ENCODE measurements around the gene CACNA1H.
"Not testable (repeated sequence)": the region's sequence is repeated elsewhere in the genome, so short reads cannot be mapped to it uniquely, and the experiment has no call there.

The CACNA1H gene

DNA sequence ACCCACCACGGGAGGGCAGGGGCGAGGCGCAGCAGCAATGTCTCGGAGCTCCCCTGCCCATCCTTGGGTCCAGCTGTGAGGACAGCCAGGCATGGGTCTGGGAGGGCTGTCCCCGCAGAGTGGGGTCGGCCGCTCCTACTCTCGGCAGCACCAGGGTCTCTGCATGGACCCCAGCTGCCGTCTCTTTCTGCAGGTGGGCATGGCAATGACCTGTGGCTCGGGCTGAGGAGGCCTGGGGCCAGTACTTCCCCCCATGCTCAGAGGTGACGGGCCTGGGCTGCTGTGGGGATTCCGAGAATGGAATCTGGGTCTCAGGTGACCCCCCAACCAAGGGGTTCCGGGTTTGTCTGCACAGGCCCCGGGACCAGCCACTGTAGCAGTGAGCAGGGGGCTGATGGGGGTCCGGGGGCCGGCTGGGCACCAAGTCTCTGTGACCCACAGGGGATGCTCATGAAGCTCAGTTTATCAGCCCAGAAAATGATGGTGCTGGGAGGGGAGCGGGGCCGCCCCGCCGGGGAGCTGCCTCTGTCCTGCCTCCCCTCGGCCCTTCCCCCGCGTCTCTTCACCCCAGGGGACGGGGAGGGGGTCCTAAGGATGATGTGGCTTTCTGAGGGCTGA is 23.5 kb downstream of the CACNA1H start:
- DNase-seq, result no peak

DNA sequence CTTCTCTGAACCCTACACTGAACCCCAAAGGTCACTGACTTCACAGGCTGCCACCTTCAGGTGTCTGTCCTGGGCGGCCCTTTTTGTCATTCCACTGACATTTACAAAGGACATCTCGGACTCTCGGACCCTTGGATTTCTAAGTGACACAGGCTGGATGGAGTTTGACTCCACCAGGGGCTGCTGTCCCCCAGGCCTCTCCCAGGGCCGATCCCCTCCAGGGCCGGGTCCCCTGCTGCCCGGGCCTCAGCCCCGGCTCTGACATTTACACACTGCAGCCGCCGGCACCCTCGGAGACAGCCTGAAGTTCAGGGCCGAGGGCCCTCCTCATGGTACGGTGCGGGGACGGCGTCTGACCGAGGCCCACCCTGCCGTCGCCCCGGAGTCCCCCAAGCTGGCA is 24.1 kb downstream of the CACNA1H start:
- no peak for DNase-seq

DNA sequence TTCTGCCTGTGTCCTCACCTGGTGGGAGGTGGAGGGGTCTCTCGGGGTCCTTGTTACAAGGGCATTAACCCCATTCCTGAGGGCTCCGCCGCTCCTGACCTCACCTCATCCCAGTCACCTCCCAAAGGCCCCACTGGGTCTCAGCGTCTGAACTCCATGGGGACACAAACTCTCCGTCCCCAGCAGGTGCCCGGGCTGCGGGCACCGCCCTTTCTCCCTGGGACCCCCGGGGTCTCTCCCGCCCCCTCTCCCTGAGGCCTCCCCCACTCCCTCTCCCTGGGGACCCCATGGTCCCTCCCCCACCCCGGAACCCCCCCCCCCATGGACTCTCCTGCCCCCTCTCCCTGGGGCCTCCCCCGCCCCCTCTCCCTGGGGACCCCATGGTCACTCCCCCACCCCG is 24.8 kb downstream of the CACNA1H start:
- no peak for DNase-seq

DNA sequence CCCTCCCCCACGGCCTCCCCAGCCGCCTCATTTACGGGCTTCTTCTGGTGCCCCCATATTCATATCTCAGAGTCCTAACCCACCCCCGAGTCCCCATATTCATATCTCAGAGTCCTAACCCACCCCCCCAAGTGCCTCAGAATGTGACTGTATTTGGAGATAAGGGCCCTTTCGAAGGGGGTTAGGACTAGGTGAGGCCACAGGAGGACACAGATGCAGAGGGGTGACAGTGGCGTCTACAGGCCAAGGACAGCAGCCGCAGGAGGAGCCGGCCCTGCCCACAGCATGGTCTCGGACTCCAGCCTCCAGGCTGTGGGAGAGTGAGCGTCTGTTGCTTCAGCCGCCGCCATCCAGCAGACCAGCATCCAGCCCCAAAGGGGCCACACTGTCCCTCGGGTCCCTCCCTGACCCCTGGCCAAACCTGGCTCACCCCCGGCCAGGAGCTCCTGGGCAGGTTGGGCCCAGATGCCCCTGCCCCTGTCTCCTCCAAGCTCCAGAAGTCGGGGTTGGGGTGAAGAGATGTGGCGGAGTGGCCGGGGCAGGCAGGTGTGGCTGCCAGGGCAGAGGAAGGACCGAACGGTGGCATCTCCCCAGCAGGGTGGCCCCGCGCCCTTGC is 25.5 kb downstream of the CACNA1H start:
- no peak for DNase-seq

DNA sequence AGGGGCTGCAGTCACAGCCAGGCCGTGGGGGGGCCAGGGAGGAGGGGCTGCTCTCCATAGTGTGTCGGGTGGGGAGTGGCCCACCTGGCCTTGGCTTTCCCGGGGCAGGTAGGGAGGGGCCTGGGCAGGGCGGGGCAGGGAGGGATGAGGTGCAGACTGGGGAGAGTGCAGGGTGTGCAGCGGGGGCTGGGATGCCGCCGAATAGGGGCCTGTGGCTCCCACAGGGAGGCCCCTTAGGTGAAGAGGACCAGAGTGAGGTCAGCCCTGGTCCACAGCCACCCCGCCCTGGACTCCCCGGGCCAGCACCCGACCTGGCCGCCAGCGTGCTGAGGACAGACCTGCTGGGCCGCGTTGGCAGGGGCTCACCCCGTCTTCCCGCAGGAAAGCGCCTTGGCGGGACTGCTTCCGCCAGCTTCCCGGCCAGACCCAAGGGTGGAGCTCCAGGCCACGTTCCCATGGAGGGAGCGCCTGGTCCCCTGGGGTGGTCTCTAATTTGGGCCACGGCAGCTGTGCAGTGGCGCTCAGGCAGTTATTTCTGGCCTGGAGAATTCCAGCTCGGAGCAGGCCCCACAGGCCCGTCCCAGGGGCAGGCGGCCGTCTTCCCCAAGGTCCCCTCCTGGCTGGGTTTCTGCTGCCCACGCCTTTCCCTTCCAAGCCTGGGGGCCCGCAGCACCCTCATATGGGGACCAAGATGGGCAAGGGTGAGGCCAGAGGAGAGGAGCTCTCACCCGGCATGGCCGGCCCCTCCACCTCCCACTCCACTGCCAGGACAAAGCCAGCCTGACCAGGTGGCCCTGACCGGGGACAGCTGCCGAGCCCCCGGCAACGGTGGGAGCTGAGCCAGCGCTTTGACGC is 27.9 kb downstream of the CACNA1H start:
- DNase-seq, result no peak

DNA sequence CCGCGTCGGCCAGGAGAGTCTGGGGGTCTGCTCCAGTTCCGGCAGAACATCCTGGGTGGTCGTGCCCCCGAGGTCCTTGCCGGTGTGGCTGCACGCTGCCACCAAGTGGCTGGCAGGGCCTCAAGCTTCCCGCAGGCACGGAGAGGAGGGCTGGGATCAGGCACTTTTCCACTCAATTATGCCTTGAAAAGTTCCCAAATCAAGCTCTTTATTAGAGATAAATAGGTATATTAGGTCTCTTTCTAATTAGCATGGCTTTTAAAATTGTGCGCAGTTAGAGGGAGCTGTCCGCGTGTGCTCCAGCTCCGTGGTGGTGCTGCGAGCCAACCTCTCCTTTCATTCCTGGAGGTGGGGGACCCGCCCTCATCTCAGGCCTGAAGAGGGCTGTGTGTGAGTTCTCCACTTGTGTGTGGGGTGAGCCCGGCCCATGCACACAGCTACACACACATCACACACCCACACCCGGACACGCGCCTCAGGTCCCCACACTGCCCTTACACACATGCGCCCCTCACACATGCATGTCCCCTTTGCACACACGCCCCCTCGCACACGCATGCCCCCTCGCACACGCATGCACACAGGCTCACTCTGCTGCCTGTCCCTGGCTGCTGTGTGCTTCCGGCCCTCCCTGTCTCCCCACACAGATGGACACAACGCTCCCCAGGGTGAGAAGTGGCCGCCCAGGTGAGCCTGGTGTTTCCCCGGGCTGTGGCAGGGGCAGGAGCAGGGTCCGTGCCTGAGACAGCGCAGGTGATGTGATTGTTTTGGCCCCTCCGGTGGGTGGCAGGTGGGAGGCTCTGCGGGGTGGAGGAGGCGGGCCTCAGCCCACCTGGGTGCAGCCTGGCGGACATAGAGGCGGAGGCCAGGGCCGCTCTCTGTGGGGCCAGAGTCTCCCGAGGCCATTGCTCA is 28.8 kb downstream of the CACNA1H start:
- DNase-seq, result no peak

DNA sequence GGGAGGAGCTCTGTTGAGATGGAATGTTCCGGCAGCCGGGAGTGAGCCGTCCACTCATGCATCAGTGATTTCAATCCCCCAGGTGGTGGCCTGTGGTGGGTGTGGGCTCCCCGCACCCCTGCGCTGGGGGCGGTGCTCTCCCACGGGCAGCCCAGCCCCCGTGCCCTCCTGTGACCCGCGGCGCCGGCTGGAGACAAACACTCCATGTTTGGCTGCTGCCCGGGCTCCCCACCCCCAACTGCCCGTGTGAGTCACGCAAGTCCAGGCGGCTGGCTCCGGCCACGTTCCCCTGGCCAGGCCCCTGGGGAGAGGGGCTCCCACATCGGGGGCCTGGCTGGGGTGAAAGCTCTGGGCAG is 29.4 kb downstream of the CACNA1H start:
- DNase-seq, result no peak

DNA sequence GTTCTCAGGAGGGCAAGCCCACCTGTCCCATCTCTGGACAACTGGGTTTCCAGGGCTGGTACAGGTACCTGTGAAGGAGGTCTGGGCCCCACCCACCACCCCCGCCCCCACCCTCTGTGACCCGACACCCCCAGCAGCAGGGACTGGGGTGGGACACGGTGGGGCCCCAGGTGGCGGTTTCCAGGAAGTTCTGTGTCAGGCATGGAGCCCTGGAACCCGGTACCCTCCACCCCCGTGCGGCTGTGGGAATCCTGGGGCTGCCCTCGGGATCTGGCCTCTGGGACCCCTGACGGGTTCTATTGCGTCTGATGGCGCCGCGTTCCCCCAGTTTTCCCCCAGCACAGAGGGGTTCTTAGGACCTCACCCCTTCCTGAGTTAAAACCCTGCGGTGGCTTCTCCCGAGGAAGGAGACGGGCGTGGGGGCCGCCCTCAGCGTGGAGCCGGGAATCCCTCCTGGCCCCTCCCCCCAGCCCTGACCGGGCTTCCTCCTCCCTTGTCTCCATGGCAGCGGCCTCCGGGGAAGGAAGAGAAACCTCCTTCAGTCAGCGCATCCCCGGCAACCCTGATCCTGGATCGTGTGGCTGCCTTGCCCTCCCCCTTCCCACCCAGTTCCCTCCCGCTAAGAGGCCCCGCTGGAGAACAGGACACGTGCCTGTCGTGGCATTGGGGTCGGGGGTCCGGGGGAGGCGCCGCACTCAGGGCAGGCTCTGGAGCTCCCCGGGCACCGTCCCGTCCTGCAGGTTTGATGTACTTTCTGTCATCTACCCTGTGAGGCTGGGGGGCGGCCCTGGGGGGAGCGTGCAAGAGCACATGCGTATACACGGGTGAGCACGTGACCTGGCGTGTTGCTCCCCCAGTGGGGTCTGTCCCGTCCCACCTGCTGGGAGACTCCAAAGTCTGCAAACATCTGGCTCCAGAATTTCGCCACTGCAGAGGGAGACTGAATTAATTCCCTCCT is 30.3 kb downstream of the CACNA1H start:
- DNase-seq, result no peak

DNA sequence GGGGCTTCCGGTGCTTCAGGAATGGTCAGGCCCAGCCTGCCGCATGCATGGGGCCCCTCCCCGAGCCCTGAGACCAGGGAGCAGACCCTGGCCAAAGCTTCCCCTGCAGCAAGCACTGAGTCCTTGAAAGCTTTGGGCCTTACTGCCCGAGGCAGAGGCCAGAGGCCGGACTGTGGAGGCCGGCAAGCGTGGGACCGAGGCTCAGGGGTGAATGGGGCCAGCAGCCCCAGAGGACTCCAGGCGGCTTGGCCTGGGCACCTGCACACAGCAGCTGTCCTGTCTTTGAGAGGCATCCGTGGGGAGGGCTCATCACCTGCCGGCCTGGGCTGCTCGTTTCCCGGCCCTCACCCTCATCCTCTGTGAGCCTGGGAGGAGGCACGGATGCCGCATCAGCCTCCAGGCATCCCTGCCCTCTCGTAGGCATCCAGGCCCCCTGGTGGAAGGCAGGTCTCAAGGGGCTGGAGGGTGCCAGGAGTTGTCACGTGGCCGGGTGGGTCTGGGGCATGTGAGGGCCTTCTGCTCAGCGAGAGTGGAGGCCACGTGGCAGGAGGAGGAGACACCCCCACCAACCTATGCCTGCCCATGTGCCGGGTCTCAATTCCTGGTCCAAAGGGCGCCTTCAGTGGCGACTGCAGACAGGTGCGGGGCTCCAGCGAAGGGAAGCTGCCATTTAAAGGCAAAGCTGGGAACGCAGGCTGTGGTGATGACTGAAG is 31.4 kb downstream of the CACNA1H start:
- no peak for DNase-seq

DNA sequence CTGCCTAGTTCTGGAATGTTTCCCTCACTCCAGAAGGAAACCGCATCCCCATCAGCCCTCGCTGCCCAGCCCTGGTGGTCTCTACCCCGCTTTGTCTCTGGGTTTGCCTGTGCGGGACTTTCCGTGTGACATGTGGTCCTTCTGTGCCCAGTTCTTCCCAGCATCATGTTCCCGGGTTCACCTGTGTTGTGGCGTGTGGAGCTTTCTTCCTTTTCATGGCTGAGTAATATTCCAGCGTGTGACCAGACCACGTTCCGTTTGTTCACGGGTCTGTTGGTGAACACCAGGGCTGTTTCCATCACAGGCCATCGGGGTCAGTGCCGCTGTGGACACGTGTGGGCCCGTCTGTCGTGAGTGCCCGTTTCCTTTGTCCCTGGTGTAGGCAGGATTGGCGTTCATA is 32.1 kb downstream of the CACNA1H start:
- DNase-seq, result no peak

DNA sequence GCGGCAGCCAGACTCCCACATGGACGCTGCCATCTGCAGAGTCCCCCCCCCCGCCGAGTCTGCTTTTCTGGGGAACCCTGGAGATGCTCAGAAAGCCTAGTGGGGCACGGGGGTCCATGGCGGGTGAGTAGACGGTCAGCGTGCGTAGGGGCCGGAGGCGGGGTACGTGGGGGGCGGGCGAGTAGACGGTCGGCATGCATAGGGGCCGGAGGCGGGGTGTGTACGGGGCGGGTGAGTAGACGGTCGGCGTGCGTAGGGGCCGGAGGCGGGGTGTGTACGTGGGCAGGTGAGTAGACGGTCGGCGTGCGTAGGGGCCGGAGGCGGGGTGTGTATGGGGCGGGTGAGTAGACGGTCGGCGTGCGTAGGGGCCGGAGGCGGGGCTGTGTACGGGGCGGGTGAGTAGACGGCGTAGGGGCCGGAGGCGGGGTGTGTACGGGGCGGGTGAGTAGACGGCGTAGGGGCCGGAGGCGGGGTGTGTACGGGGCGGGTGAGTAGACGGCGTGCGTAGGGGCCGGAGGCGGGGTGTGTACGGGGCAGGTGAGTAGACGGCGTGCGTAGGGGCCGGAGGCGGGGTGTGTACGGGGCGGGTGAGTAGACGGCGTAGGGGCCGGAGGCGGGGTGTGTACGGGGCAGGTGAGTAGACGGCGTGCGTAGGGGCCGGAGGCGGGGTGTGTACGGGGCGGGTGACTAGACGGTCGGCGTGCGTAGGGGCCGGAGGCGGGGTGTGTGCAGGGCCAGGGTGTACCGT is 32.7 kb downstream of the CACNA1H start:
- DNase-seq, result not testable (repeated sequence)

DNA sequence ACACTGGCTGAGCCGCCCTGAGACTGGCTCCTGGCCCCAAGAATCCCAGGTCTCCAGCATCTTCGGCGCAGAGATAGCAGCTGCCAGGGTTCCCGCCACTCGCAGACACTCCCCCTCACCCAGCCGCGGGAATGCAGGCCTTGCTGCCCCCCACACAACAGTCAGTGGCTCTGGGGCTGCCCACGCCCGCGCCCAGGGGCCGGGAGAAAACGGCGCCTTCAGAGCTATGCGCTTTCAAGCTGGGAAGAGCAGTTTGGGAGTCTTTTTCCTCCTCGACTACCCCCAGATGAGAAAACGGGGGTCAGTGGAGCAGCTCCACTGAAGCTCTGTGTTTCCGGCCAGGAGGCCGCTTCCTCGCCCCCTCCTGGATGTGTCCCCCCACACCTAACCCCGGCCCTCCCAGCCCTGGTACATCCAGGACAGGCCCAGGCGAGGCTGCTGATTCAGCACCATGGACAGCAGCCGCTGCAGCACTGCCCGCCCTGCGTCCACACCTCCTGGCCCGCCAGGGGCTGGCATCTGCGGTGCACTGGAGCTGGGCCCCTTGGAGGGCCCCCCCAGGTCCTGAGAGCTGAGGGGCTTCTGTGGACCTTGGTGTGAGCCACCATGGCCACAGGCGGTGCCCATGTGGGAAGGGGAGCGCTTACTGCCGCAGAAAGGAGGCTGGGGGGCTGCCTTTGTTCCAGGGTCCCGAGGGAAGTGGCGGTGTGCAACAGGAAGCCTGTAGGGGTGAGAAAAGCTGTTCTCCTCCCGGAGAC is 35.7 kb downstream of the CACNA1H start:
- DNase-seq, result peak in 1 of 2 donors; percentile 29

DNA sequence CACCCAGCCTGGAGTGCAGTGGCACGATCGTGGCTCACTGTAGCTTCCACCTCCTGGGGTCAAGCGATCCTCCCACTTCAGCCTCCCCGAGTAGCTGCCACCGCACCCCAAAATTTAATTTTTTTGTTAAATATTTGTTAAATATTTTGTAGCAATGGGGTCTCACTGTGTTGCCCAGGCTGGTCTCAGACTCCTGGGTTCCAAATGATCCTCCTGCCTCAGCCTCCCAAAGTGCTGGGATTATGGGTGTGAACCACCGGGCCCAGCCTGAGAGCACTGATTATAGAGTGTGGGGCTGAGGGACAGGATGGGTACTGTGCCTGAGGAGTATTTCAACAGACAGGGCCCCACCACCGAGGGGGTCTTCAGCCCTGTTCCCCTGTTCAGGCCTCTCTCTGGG is 36.5 kb downstream of the CACNA1H start:
- no peak for DNase-seq

DNA sequence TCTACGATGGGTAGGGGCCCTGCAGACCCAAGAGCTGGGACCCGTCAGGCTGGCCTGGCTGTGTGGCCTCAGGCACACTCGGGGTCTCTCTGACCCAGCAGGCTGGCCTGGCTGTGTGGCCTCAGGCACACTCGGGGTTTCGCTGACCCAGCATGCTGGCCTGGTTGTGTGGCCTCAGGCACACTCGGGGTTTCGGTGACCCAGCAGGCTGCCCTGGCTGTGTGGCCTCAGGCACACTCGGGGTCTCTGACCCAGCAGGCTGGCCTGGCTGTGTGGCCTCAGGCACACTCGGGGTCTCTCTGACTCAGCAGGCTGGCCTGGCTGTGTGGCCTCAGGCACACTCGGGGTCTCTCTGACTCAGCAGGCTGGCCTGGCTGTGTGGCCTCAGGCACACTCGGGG is 37.9 kb downstream of the CACNA1H start:
- not testable (repeated sequence) for DNase-seq

DNA sequence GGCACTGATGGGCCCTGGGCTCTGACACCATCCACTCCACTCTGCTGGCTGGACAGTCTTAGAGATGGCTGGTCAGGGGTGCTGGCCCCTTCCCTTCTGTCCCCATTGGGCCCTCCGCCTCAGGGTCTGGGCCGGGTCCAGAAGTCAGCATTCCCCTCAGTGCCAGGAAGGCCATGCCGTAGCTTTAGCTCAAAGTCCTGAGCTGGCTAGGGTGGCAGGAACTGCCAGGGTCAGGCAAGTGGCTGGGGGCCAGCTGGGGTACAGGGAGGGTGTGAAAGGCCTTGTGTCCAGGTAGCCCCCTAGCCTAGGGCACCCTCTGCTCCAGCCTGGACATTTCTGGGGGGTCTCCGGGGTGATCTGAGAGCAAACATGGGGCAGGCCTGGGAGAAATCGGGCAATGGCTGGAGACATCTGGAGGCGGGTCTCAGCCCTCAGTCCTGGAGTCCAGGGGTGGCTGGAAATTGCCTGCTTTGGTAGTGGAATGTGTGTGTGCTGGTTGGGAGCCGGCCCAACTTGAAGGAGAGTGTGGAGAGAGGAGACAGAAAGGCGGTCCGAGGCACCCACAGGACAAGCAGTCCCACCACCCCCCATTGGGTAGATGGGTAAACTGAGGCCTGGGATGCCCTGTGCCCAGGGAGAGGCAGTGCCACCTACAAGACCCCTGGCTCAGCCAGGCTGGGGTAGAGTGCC is 39.6 kb downstream of the CACNA1H start:
- DNase-seq, result no peak

DNA sequence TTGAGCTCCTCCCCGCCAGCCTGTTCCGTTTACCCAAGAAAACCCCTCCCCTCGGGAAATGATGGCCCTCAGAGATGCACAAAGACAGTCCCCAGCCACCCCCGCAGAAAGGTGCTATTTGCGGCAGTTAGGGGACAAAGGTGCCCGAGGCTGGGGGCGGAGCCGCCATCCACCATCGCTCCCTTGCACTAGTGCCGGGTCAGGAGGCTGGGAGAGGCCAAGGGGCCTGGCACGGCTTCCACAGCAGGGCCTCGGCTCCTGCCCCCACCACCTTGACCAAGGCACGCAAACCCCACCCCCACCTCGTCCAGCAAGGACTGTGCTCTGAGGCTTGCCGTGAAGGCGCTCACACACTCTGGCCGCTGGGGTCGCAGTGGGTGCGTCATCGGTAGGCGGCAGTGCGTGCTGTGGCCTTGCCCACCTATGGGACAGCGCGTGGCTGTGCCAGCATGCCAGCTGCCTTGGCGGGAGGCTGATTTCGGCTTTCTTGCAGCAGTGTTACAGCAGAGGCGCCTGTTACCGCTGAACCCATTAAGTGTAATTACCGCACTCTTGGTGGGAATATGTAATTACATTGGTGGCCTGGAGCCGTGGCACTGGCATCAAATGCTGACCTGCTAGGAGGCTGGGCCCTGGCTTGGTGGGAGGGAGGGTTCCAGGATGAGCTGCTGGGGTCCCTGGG is 40.4 kb downstream of the CACNA1H start:
- DNase-seq, result no peak

DNA sequence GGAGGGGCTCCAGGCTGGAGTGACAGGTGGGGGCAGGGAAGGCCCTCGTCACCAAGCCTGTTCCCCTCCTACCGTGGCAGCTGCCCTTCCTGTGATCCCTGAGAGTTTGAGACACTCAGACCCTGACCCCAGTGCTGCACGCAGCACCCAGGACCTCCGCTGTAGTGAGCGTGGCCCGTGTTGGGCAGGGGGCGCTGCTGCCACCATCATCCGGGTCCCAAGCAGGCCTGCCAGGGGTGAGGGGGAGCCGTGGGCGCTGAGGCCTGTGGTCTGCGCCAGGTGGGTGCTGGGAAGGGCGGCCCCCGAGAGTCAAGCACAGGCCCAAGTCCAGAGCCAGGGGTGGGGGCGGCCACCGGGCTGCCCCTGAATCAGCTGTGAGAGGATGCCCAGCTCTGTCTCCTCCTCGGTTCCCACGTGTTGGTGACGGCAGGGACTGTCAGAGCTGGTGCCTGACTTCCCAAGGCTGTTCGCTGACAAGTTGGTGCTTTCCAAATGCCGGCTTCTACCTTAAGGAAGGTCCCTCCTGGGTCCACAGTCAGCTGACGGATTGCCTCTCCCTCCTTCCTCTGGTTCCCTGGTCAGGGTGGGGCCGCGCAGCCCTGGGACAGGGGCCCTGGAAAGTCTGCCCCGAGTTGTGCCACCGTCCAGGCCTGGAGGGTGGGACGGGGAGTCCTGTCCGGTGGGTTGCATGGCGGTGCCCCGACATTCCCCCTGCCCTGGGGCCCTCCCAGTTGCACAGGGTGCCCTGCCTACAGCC is 41.1 kb downstream of the CACNA1H start:
- no peak for DNase-seq

All from CD4-positive, alpha-beta T cell treated with Interleukin-4 for 1 hour (primary cell).